Esophagus squamous epithelium (tissue), 5 donors: ENCODE results near the gene OXTR. TPM values are rescaled to one million over a fixed set of nuclear protein-coding genes. Genes with fewer than 3 reads are reported as not detected.

Source experiments
- DNase-seq: peaks from one replicate; lab custom pipeline; 2025; lab: John Stamatoyannopoulos, UW
- H3K27ac ChIP-seq, 4 donors: fragments of 200-600 bp; sonication (generic); one replicate each; pipeline ENCODE4 v1.5.1; 2016 to 2019; ENCODE audit warnings: mild to moderate bottlenecking in 1 of 4
- H3K27me3 ChIP-seq, 4 donors: fragments of 200-600 bp; sonication (generic); 1 replicate in 3 of 4; 2 replicates in 1 of 4; pipeline versions ENCODE4 v1.5.1 to v1.6.0; 2017 to 2021; ENCODE audit warnings: antibody characterized with exemption in 1 of 4
- H3K36me3 ChIP-seq, 3 donors: fragments of 200-600 bp; sonication (generic); one replicate each; pipeline ENCODE4 v1.5.1; 2016 to 2019
- H3K4me1 ChIP-seq, 3 donors: fragments of 200-600 bp; sonication (generic); one replicate each; pipeline ENCODE4 v1.5.1; 2017 to 2019
- H3K4me3 ChIP-seq, 4 donors: fragments of 200-600 bp; sonication (generic); 1 replicate in 3 of 4; 2 replicates in 1 of 4; pipeline ENCODE4 v1.5.1; 2016 to 2019; ENCODE audit warnings: mild to moderate bottlenecking in 2 of 4, moderate library complexity in 1 of 4
- H3K9me3 ChIP-seq, 3 donors: fragments of 200-600 bp; sonication (generic); one replicate each; pipeline ENCODE4 v1.5.1; 2016 to 2019
- POLR2A ChIP-seq, 4 donors: fragments of 450-650 bp; IDR thresholded peaks; one replicate each; pipeline ENCODE4 v1.6.1; 2017; ENCODE audit warnings: antibody characterized with exemption in 4 of 4, mild to moderate bottlenecking in 4 of 4, moderate library complexity in 3 of 4
- WGBS, 2 donors: methylation state at CpG; one replicate each; pipeline ENCODE4 v1.1.5; 2018; 5-methylcytosine and 5-hydroxymethylcytosine counted together
- intact Hi-C: fragments of 100-400 bp; cut with DNase I; formaldehyde crosslinking; loops from one replicate; pipeline ENCODE4 v1.15.0; 2022
- total RNA-seq, 4 donors: library from RNA; depleted of rRNA; stranded (reverse); fragments of >200 nt; gene quantifications; one replicate each; pipeline ENCODE4 v1.1.0, GENCODE V29; 2016
- TF ChIP-seq, protein P1 (sequence below), 6 experiments: fragments of 450-650 bp in 4 of 6; fragments of 200-600 bp in 2 of 6; sonication (generic) in 2 of 6; IDR thresholded peaks; one replicate each; pipeline ENCODE4 v1.5.1; 2016 to 2019; ENCODE audit warnings: antibody characterized with exemption in 6 of 6, mild to moderate bottlenecking in 4 of 6, moderate library complexity in 4 of 6
- donor health status: DM: yes; HTN: yes; CAD: no.

The OXTR gene
- total RNA-seq, 4 donors from 2014 or later = 3.8 to 9.0 (median 6.4) TPM

DNA sequence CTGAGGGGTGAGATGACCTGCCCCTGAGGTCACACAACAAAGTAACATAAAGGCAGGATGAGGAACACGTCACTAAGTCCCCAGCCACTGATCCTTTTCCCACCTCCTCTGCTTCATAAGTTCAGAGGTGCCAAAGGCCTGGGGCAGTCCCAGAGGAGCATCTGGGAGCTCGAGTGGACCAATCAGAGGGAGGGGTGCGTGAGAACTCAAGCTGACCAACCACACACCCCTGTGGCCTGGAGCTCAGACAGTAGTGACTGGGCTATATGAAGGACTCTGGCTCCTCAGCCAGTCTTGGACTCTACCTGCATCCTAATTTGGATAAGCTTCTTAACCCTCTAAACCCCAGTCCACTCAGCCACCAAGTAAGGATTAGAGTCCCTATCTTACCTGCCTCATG, 63.8 kb downstream of the OXTR start:
- intact Hi-C loops = no loop called here
- H3K27me3 ChIP-seq = no peaks in the 10 kb centered on the region
- 78 to 88% methylated on average over 1 of the region's 3 CpGs for WGBS, 2 donors
- no peaks in the 10 kb centered on the region for H3K4me1 ChIP-seq
- H3K9me3 ChIP-seq = no peaks in the 10 kb centered on the region
- TF ChIP-seq, protein P1, sequence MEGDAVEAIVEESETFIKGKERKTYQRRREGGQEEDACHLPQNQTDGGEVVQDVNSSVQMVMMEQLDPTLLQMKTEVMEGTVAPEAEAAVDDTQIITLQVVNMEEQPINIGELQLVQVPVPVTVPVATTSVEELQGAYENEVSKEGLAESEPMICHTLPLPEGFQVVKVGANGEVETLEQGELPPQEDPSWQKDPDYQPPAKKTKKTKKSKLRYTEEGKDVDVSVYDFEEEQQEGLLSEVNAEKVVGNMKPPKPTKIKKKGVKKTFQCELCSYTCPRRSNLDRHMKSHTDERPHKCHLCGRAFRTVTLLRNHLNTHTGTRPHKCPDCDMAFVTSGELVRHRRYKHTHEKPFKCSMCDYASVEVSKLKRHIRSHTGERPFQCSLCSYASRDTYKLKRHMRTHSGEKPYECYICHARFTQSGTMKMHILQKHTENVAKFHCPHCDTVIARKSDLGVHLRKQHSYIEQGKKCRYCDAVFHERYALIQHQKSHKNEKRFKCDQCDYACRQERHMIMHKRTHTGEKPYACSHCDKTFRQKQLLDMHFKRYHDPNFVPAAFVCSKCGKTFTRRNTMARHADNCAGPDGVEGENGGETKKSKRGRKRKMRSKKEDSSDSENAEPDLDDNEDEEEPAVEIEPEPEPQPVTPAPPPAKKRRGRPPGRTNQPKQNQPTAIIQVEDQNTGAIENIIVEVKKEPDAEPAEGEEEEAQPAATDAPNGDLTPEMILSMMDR (IDR thresholded peaks at IDR 0.05) = no peak
- no peak for TF ChIP-seq POLR2A (IDR thresholded peaks at IDR 0.05)
- H3K4me3 ChIP-seq = no peak overlapping the region
- DNase-seq = no peak
- no peaks in the 10 kb centered on the region for H3K36me3 ChIP-seq
- no peak overlapping the region for H3K27ac ChIP-seq

- Histone ChIP-seq H3K4me1 (no peaks in the 10 kb centered on the region), H3K36me3 (no peaks in the 10 kb centered on the region), H3K9me3 (no peaks in the 10 kb centered on the region), H3K4me3 (no peak overlapping the region), H3K27ac (no peak overlapping the region), H3K27me3 (no peaks in the 10 kb centered on the region)
- no peak for DNase-seq
- no peak for TF ChIP-seq POLR2A (IDR thresholded peaks at IDR 0.05)
- TF ChIP-seq, protein P1 (IDR thresholded peaks at IDR 0.05) = peak in 2 of 6 experiments; percentile 26 to 48
- 25 to 37% methylated on average over 3 of the region's 3 CpGs for WGBS, 2 donors
- intact Hi-C loops = no loop called here
Observed at GRCh38 chr3:8702560-8702959, 66.9 kb downstream of the OXTR start.

Other genes starting within 250 kb of the OXTR start
- gene SSUH2, start 124.8 kb downstream of the OXTR start, total RNA-seq = under 1 TPM in 2 of 4 donors, not detected in 2; 0.13 to 0.19 TPM
- not detected for gene CAV3, start 35.8 kb downstream of the OXTR start, total RNA-seq
- gene RAD18, start 193.9 kb upstream of the OXTR start, total RNA-seq = 10 to 100 TPM in 1 of 4 donors, 1 to 10 TPM in 3; 2.5 to 11.0 (median 7.1) TPM